GM12873 (cell line): ENCODE results near the gene NPR3.

Experiments used
- TF ChIP-seq, protein P1 (sequence below): IDR thresholded peaks from 2 replicates; pipeline ENCODE4 v1.5.1; 2012; ENCODE audit warnings: low read depth, mild to moderate bottlenecking, moderate library complexity, low read length, control low read depth; ENCODE audit not compliant: insufficient read depth; ENCODE audit errors: missing control alignments

The NPR3 gene

DNA sequence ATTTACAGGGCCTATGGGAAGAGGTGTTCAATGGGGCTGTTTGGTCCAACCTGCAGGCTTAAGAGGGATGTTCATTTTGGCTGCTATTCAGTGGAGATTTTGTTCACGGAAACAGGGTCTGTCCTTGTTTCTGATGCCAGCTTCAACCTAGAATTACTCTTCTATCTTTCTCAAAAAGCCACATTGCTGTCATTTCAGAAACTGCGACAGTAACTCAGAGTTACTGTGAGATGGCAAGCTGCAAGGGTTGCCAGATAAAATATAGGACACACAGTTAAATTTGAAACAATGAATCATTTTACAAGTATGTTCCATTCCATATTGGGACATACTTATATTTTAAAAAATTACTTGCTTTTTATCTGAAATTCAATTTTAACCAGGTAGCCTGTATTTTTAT, 128.0 kb downstream of the NPR3 start:
- TF ChIP-seq, protein P1, sequence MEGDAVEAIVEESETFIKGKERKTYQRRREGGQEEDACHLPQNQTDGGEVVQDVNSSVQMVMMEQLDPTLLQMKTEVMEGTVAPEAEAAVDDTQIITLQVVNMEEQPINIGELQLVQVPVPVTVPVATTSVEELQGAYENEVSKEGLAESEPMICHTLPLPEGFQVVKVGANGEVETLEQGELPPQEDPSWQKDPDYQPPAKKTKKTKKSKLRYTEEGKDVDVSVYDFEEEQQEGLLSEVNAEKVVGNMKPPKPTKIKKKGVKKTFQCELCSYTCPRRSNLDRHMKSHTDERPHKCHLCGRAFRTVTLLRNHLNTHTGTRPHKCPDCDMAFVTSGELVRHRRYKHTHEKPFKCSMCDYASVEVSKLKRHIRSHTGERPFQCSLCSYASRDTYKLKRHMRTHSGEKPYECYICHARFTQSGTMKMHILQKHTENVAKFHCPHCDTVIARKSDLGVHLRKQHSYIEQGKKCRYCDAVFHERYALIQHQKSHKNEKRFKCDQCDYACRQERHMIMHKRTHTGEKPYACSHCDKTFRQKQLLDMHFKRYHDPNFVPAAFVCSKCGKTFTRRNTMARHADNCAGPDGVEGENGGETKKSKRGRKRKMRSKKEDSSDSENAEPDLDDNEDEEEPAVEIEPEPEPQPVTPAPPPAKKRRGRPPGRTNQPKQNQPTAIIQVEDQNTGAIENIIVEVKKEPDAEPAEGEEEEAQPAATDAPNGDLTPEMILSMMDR = no peak

DNA sequence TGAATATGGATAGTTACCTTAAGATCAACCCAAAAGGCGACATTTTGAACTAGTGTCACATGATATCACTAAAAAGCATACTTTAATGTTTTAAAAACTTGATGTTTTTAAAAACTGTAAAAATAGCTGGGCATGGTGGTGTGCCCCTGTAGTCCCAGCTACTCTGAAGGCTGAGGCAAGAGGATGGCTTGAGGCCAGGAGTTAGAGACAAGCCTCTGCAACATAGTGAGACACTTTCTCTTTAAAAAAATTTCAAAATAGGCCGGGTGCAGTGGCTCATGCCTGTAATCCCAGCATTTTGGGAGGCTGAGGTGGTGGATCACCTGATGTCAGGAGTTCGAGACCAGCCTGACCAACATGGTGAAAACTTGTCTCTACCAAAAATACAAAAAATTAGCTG, 129.5 kb downstream of the NPR3 start:
- TF ChIP-seq, protein P1 = no peak
